Measurements from ENCODE around the gene TNFAIP8L1. TPM values are rescaled to one million over a fixed set of nuclear protein-coding genes. Genes with fewer than 3 reads are reported as not detected.

The TNFAIP8L1 gene
- 2.9 to 4.0 TPM (median 3.9 TPM) in 5 replicates for total RNA-seq (2022; extraction: Qiagen RNA extraction)

GRCh38 chr19:4638828-4639530 lies at the start of gene TNFAIP8L1:
TNFAIP8L1 (plus strand) TSS chr19:4639516; CDS start chr19:4651870, 12,354 bp downstream.

GRCh38 chr19:4669723-4670480 lies 30.6 kb downstream of the TNFAIP8L1 start, which contains the start of gene MYDGF:
MYDGF (minus strand) TSS chr19:4670342; CDS start chr19:4670334, 8 bp downstream.

Other genes starting within 250 kb of the TNFAIP8L1 start
- 50.2 to 59.5 TPM (median 56.2 TPM) in 5 replicates for gene SH3GL1, start 239.0 kb upstream of the TNFAIP8L1 start, total RNA-seq (2022; extraction: Qiagen RNA extraction)
- 19.7 to 23.9 TPM (median 20.6 TPM) in 5 replicates for gene CHAF1A, start 236.9 kb upstream of the TNFAIP8L1 start, total RNA-seq (2022; extraction: Qiagen RNA extraction)
- 44.1 to 58.8 TPM (median 57.7 TPM) in 5 replicates for gene UBXN6, start 181.7 kb upstream of the TNFAIP8L1 start, total RNA-seq (2022; extraction: Qiagen RNA extraction)
- 24.4 to 28.0 TPM (median 25.7 TPM) in 5 replicates for gene HDGFL2, start 167.2 kb upstream of the TNFAIP8L1 start, total RNA-seq (2022; extraction: Qiagen RNA extraction)
- 0.10 to 0.16 TPM (median 0.12 TPM) in 5 replicates for gene PLIN4, start 121.0 kb upstream of the TNFAIP8L1 start, total RNA-seq (2022; extraction: Qiagen RNA extraction)
- gene PLIN5, start 104.3 kb upstream of the TNFAIP8L1 start, total RNA-seq (2022; extraction: Qiagen RNA extraction), result 0.06 to 0.20 TPM (median 0.12 TPM) in 5 replicates
- 0.06 to 0.24 TPM (median 0.08 TPM) in 5 replicates for gene LRG1, start 99.5 kb upstream of the TNFAIP8L1 start, total RNA-seq (2022; extraction: Qiagen RNA extraction)
- 5.1 to 5.9 TPM (median 5.8 TPM) in 5 replicates for gene SEMA6B, start 79.8 kb upstream of the TNFAIP8L1 start, total RNA-seq (2022; extraction: Qiagen RNA extraction)
- 108 to 143 TPM (median 136 TPM) in 5 replicates for gene MYDGF, start 30.8 kb downstream of the TNFAIP8L1 start, total RNA-seq (2022; extraction: Qiagen RNA extraction)
- 55.3 to 63.7 TPM (median 59.3 TPM) in 5 replicates for gene DPP9, start 84.3 kb downstream of the TNFAIP8L1 start, total RNA-seq (2022; extraction: Qiagen RNA extraction)
- 5.2 to 6.3 TPM (median 5.7 TPM) in 5 replicates for gene FEM1A, start 152.2 kb downstream of the TNFAIP8L1 start, total RNA-seq (2022; extraction: Qiagen RNA extraction)
- 8.6 to 10.3 TPM (median 9.4 TPM) in 5 replicates for gene TICAM1, start 192.2 kb downstream of the TNFAIP8L1 start, total RNA-seq (2022; extraction: Qiagen RNA extraction)
- gene PLIN3, start 228.2 kb downstream of the TNFAIP8L1 start, total RNA-seq (2022; extraction: Qiagen RNA extraction), result 158 to 172 TPM (median 162 TPM) in 5 replicates

Data from A549 treated with Hydrocortisone at 1 μM for 4 hours (cell line).